GM21717 (cell line): ENCODE measurements around the gene PFKL.
"Not testable (repeated sequence)": the region's sequence is repeated elsewhere in the genome, so short reads cannot be mapped to it uniquely, and the experiment has no call there.

Experiments
- ATAC-seq: cut with Tn5 transposase; IDR thresholded peaks from one replicate; pipeline ENCODE4 v1.9.1; 2021; ENCODE audit warnings: mild to moderate bottlenecking, moderate library complexity; ENCODE audit not compliant: unreplicated experiment

PFKL gene

GRCh38 chr21:44337941-44338895 is 38.4 kb downstream of the PFKL start:
- ATAC-seq = no peak

GRCh38 chr21:44338971-44339910 is 39.4 kb downstream of the PFKL start, which contains the start of gene CFAP410:
CFAP410 (minus strand) TSS chr21:44339390; CDS start chr21:44339194, 196 bp downstream.
- peak; percentile 73 for ATAC-seq

GRCh38 chr21:44341726-44342458 is 42.0 kb downstream of the PFKL start:
- ATAC-seq = not testable (repeated sequence)

- ATAC-seq = not testable (repeated sequence)
Measured at GRCh38 chr21:44342981-44343380, 43.1 kb downstream of the PFKL start.

- ATAC-seq = no peak
Measured at GRCh38 chr21:44344541-44345183, 44.8 kb downstream of the PFKL start.

- ATAC-seq = no peak
Measured at GRCh38 chr21:44345495-44345894, 45.6 kb downstream of the PFKL start.

GRCh38 chr21:44347911-44348451 is 48.1 kb downstream of the PFKL start:
- ATAC-seq = no peak

GRCh38 chr21:44348861-44349260 is 49.0 kb downstream of the PFKL start:
- ATAC-seq = no peak

- no peak for ATAC-seq
Measured at GRCh38 chr21:44349416-44349846, 49.6 kb downstream of the PFKL start.

GRCh38 chr21:44349847-44350772 is 50.3 kb downstream of the PFKL start:
- ATAC-seq = no peak

- ATAC-seq = no peak
Measured at GRCh38 chr21:44350773-44351481, 51.1 kb downstream of the PFKL start.

- ATAC-seq = no peak
Measured at GRCh38 chr21:44351535-44352252, 51.8 kb downstream of the PFKL start.

GRCh38 chr21:44352253-44352860 is 52.5 kb downstream of the PFKL start:
- no peak for ATAC-seq

- ATAC-seq = no peak
Measured at GRCh38 chr21:44353191-44353970, 53.5 kb downstream of the PFKL start, which contains the start of gene TRPM2. TRPM2 (plus strand) TSS chr21:44353621; CDS start chr21:44353701, 80 bp downstream.

- ATAC-seq = no peak
Measured at GRCh38 chr21:44354001-44354405, 54.1 kb downstream of the PFKL start.
